Activated CD8-positive, alpha-beta T cell treated with anti-CD3 and anti-CD28 coated beads for 36 hours (primary cell): Measurements from ENCODE around the gene SEMA3B. TPM values are rescaled to one million over a fixed set of nuclear protein-coding genes. Genes with fewer than 3 reads are reported as not detected.

Experiments
- ATAC-seq: fragments of 200-7000 bp; cut with Tn5 transposase; one replicate; pipeline ENCODE4 v1.10.0; 2021; ENCODE audit warnings: mild to moderate bottlenecking, moderate library complexity
- CTCF ChIA-PET: fragments of 350-600 bp; sonication (Branson Sonifier 250); formaldehyde crosslinking; loops from one replicate; lab custom pipeline; 2021; ENCODE audit warnings: antibody characterized with exemption; lab: Charles Lee
- POLR2A ChIA-PET: fragments of 350-600 bp; sonication (Branson Sonifier 250); formaldehyde crosslinking; loops from one replicate; lab custom pipeline; 2021; ENCODE audit warnings: antibody characterized with exemption; lab: Charles Lee
- DNase-seq: peaks from one replicate; pipeline ENCODE4 v3.0.0-alpha.2; 2020
- H3K27ac Mint-ChIP-seq: one replicate; pipeline ENCODE4 v1.8.0; 2021; ENCODE audit warnings: mild to moderate bottlenecking, mixed read lengths
- H3K27me3 Mint-ChIP-seq: one replicate; pipeline ENCODE4 v1.8.0; 2021; ENCODE audit warnings: mixed read lengths
- H3K36me3 Mint-ChIP-seq: one replicate; pipeline ENCODE4 v1.8.0; 2021; ENCODE audit warnings: low read depth, mixed read lengths
- H3K4me1 Mint-ChIP-seq: one replicate; pipeline ENCODE4 v1.8.0; 2021; ENCODE audit warnings: low read depth, mixed read lengths
- H3K4me3 Mint-ChIP-seq: one replicate; pipeline ENCODE4 v1.8.0; 2021; ENCODE audit warnings: mild to moderate bottlenecking, moderate library complexity, mixed read lengths
- H3K9me3 Mint-ChIP-seq: one replicate; pipeline ENCODE4 v1.8.0; 2021; ENCODE audit warnings: mixed read lengths
- intact Hi-C: fragments of 100-400 bp; cut with micrococcal nuclease; formaldehyde crosslinking; loops from one replicate; pipeline ENCODE4 v1.10.0; 2022
- microRNA-seq: library from miRNA; unstranded; fragments of <30 nt; microRNA quantifications from one replicate; pipeline ENCODE4 v1.2.0, GENCODE V29; 2022; ENCODE audit warnings: borderline microRNAs expressed, borderline replicate concordance
- total RNA-seq, 2 experiments: library from RNA; stranded (reverse); gene quantifications; one replicate each; pipeline ENCODE4 v1.2.3, GENCODE V29; 2021
- TF ChIP-seq, protein P1 (sequence below): fragments of 200-600 bp; IDR thresholded peaks from one replicate; pipeline ENCODE4 v1.8.0; 2022; ENCODE audit warnings: antibody characterized with exemption, mild to moderate bottlenecking

The SEMA3B gene
- total RNA-seq, 2 experiments from 2014 or later = 1.6 to 2.3 TPM

GRCh38 chr3:50327129-50327528 is 58.2 kb downstream of the SEMA3B start:
- Mint-ChIP-seq H3K9me3 (no peaks in the 10 kb centered on the region), H3K4me3 (peak overlapping the region; percentile 81), H3K27me3 (no peaks in the 10 kb centered on the region), H3K36me3 (peaks cover 23% of the 10 kb centered on the region), H3K4me1 (peaks cover 22% of the 10 kb centered on the region), H3K27ac (peak overlapping the region; percentile 71)
- ChIA-PET POLR2A (interaction anchor here (1.0 to 3.2 kb wide), 7 partner anchors 8 to 51 kb away, joined by 3 to 51 read pairs (median 3); partner anchors contain the start of gene ZMYND10), CTCF (interaction anchor here (0.8 to 2.0 kb wide), 6 partner anchors 7 to 28 kb away, joined by 3 to 17 read pairs (median 7); partner anchors contain the start of genes HYAL3 and NAA80)
- TF ChIP-seq, protein P1, sequence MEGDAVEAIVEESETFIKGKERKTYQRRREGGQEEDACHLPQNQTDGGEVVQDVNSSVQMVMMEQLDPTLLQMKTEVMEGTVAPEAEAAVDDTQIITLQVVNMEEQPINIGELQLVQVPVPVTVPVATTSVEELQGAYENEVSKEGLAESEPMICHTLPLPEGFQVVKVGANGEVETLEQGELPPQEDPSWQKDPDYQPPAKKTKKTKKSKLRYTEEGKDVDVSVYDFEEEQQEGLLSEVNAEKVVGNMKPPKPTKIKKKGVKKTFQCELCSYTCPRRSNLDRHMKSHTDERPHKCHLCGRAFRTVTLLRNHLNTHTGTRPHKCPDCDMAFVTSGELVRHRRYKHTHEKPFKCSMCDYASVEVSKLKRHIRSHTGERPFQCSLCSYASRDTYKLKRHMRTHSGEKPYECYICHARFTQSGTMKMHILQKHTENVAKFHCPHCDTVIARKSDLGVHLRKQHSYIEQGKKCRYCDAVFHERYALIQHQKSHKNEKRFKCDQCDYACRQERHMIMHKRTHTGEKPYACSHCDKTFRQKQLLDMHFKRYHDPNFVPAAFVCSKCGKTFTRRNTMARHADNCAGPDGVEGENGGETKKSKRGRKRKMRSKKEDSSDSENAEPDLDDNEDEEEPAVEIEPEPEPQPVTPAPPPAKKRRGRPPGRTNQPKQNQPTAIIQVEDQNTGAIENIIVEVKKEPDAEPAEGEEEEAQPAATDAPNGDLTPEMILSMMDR = no peak
- DNase-seq = no peak
- no peak for ATAC-seq
- intact Hi-C loops = no loop called here

Small RNA genes lying within 50 kb of the gene (microRNA-seq; reads per million reads assigned to microRNA genes)
- gene MIR5787 = not detected

Other genes with a start within 250 kb of the SEMA3B start
- gene RBM5, start 180.2 kb upstream of the SEMA3B start, total RNA-seq = 100 to 1,000 TPM; 103 to 106 TPM
- gene SEMA3F, start 113.8 kb upstream of the SEMA3B start, total RNA-seq = under 1 TPM; 0.34 to 0.43 TPM
- gene GNAT1, start 77.5 kb upstream of the SEMA3B start, total RNA-seq = under 1 TPM; 0.11 to 0.23 TPM
- under 1 TPM in 1 of 2 experiments, not detected in 1; 0.22 TPM for gene SLC38A3, start 63.9 kb upstream of the SEMA3B start, total RNA-seq
- gene GNAI2, start 32.9 kb upstream of the SEMA3B start, total RNA-seq = 100 to 1,000 TPM; 238 to 242 TPM
- gene LSMEM2, start 9.9 kb downstream of the SEMA3B start, total RNA-seq = not detected
- 100 to 1,000 TPM; 132 to 133 TPM for gene IFRD2, start 23.3 kb downstream of the SEMA3B start, total RNA-seq
- 1 to 10 TPM; 3.3 to 4.1 TPM for gene HYAL3, start 30.3 kb downstream of the SEMA3B start, total RNA-seq
- 10 to 100 TPM; 23.2 to 23.4 TPM for gene NAA80, start 30.3 kb downstream of the SEMA3B start, total RNA-seq
- not detected for gene HYAL1, start 34.4 kb downstream of the SEMA3B start, total RNA-seq
- gene HYAL2, start 53.6 kb downstream of the SEMA3B start, total RNA-seq = 1 to 10 TPM; 3.9 to 4.1 TPM
- gene TUSC2, start 59.1 kb downstream of the SEMA3B start, total RNA-seq = 10 to 100 TPM; 16.7 to 19.5 TPM
- 10 to 100 TPM; 75.8 to 76.5 TPM for gene RASSF1, start 71.7 kb downstream of the SEMA3B start, total RNA-seq
- gene ZMYND10, start 76.6 kb downstream of the SEMA3B start, total RNA-seq = 1 to 10 TPM; 1.5 to 2.6 TPM
- gene NPRL2, start 81.6 kb downstream of the SEMA3B start, total RNA-seq = 10 to 100 TPM; 41.3 to 44.7 TPM
- 10 to 100 TPM; 17.1 to 18.2 TPM for gene CYB561D2, start 81.7 kb downstream of the SEMA3B start, total RNA-seq
- gene TMEM115, start 90.4 kb downstream of the SEMA3B start, total RNA-seq = 10 to 100 TPM; 15.2 to 16.8 TPM
- gene CACNA2D2, start 234.5 kb downstream of the SEMA3B start, total RNA-seq = 1 to 10 TPM; 1.6 to 2.1 TPM